ENCODE measurements around the gene LCN12.

The LCN12 gene

GRCh38 chr9:136926749-136927148 lies 25.3 kb upstream of the LCN12 start:
- in situ Hi-C loops (cut with MboI; ENCODE audit: low sequenced_read_pairs): no loop called here

- in situ Hi-C loops (cut with MboI; ENCODE audit: low sequenced_read_pairs): no loop called here
Measured at GRCh38 chr9:136927343-136928271, 24.5 kb upstream of the LCN12 start.

GRCh38 chr9:136928591-136928990 lies 23.5 kb upstream of the LCN12 start:
- in situ Hi-C loops (cut with MboI; ENCODE audit: low sequenced_read_pairs): no loop called here

GRCh38 chr9:136930014-136930413 lies 22.1 kb upstream of the LCN12 start:
- in situ Hi-C loops (cut with MboI; ENCODE audit: low sequenced_read_pairs): no loop called here

GRCh38 chr9:136931611-136932130 lies 20.4 kb upstream of the LCN12 start:
- in situ Hi-C loops (cut with MboI; ENCODE audit: low sequenced_read_pairs): no loop called here

- in situ Hi-C loops (cut with MboI; ENCODE audit: low sequenced_read_pairs): no loop called here
Measured at GRCh38 chr9:136934277-136934676, 17.8 kb upstream of the LCN12 start.

GRCh38 chr9:136935651-136936050 lies 16.4 kb upstream of the LCN12 start:
- in situ Hi-C loops (cut with MboI; ENCODE audit: low sequenced_read_pairs): no loop called here

- in situ Hi-C loops (cut with MboI; ENCODE audit: low sequenced_read_pairs): no loop called here
Measured at GRCh38 chr9:136936645-136937170, 15.4 kb upstream of the LCN12 start.

- in situ Hi-C loops (cut with MboI; ENCODE audit: low sequenced_read_pairs): no loop called here
Measured at GRCh38 chr9:136937186-136938001, 14.7 kb upstream of the LCN12 start.

GRCh38 chr9:136939431-136939995 lies 12.6 kb upstream of the LCN12 start:
- in situ Hi-C loops (cut with MboI; ENCODE audit: low sequenced_read_pairs): no loop called here

GRCh38 chr9:136939996-136940525 lies 12.0 kb upstream of the LCN12 start:
- in situ Hi-C loops (cut with MboI; ENCODE audit: low sequenced_read_pairs): no loop called here

- in situ Hi-C loops (cut with MboI; ENCODE audit: low sequenced_read_pairs): no loop called here
Measured at GRCh38 chr9:136940526-136941230, 11.4 kb upstream of the LCN12 start.

- in situ Hi-C loops (cut with MboI; ENCODE audit: low sequenced_read_pairs): no loop called here
Measured at GRCh38 chr9:136941231-136942111, 10.6 kb upstream of the LCN12 start.

GRCh38 chr9:136942112-136942880 lies 9.8 kb upstream of the LCN12 start:
- in situ Hi-C loops (cut with MboI; ENCODE audit: low sequenced_read_pairs): no loop called here

- in situ Hi-C loops (cut with MboI; ENCODE audit: low sequenced_read_pairs): no loop called here
Measured at GRCh38 chr9:136942881-136943230, 9.2 kb upstream of the LCN12 start.

GRCh38 chr9:136943291-136944211 lies 8.5 kb upstream of the LCN12 start:
- in situ Hi-C loops (cut with MboI; ENCODE audit: low sequenced_read_pairs): no loop called here

GRCh38 chr9:136944212-136944518 lies 7.9 kb upstream of the LCN12 start:
- in situ Hi-C loops (cut with MboI; ENCODE audit: low sequenced_read_pairs): no loop called here

All from HL-60/S4 treated with retinoic acid at 250 ng/mL for 4 days and 3 days (cell line).